Loucy (cell line): ENCODE data around the gene FSIP1.

Experiments used
- H2AFZ ChIP-seq: fragments of 200-600 bp; sonication (generic); 2 replicates; pipeline ENCODE4 v1.6.0; 2016; ENCODE audit warnings: antibody characterized with exemption, mild to moderate bottlenecking, low read length, moderate library complexity
- H3F3A ChIP-seq: fragments of 200-600 bp; 2 replicates; pipeline ENCODE4 v1.6.0; 2016; ENCODE audit warnings: antibody characterized with exemption, low read depth, mild to moderate bottlenecking
- H3K27me3 ChIP-seq: fragments of 200-600 bp; sonication (generic); 2 replicates; pipeline ENCODE4 v1.6.1; 2014; ENCODE audit warnings: low read length, mild to moderate bottlenecking; ENCODE audit not compliant: insufficient read depth, poor library complexity, severe bottlenecking
- H3K36me3 ChIP-seq: fragments of 200-600 bp; sonication (generic); 2 replicates; pipeline ENCODE4 v1.6.1; 2016; ENCODE audit warnings: low read length; ENCODE audit not compliant: insufficient read depth
- H3K4me1 ChIP-seq: fragments of 200-600 bp; sonication (generic); 2 replicates; pipeline ENCODE4 v1.5.1; 2014; ENCODE audit warnings: low read length, mild to moderate bottlenecking; ENCODE audit not compliant: insufficient read depth, poor library complexity, severe bottlenecking
- H3K4me2 ChIP-seq: fragments of 200-600 bp; sonication (generic); 2 replicates; pipeline ENCODE4 v1.6.0; 2014; ENCODE audit warnings: antibody characterized with exemption, low read length, low read depth, mild to moderate bottlenecking; ENCODE audit not compliant: poor library complexity, severe bottlenecking
- H3K4me3 ChIP-seq: fragments of 200-600 bp; sonication (generic); 2 replicates; pipeline ENCODE4 v1.5.1; 2014; ENCODE audit warnings: low read length, mild to moderate bottlenecking, mixed read lengths; ENCODE audit not compliant: poor library complexity, severe bottlenecking
- H3K79me2 ChIP-seq: fragments of 200-600 bp; sonication (generic); 2 replicates; pipeline ENCODE4 v1.6.1; 2014; ENCODE audit warnings: low read length; ENCODE audit not compliant: insufficient read depth
- H3K9ac ChIP-seq: fragments of 200-600 bp; sonication (generic); 2 replicates; pipeline ENCODE4 v1.6.0; 2014; ENCODE audit warnings: mild to moderate bottlenecking, low read depth, low read length, moderate library complexity; ENCODE audit not compliant: poor library complexity, severe bottlenecking
- H3K9me2 ChIP-seq: fragments of 200-600 bp; sonication (generic); replicated peaks from 2 replicates; pipeline ENCODE4 v1.6.1; 2016; ENCODE audit warnings: low read depth, low read length, mixed read lengths
- H3K9me3 ChIP-seq: fragments of 200-600 bp; sonication (generic); 2 replicates; pipeline ENCODE4 v1.6.1; 2014; ENCODE audit warnings: mild to moderate bottlenecking, antibody characterized with exemption, low read length, low read depth; ENCODE audit not compliant: insufficient read depth
- H4K20me1 ChIP-seq: fragments of 200-600 bp; sonication (generic); 2 replicates; pipeline ENCODE4 v1.6.0; 2014; ENCODE audit warnings: antibody characterized with exemption, low read length, mild to moderate bottlenecking; ENCODE audit not compliant: insufficient read depth, poor library complexity, severe bottlenecking
- EZH2phosphoT487 ChIP-seq: fragments of 200-600 bp; IDR thresholded peaks from 2 replicates; pipeline ENCODE4 v1.6.1; 2018; ENCODE audit warnings: antibody characterized with exemption, mild to moderate bottlenecking, moderate library complexity, borderline replicate concordance
- TF ChIP-seq, protein P1 (sequence below): fragments of 200-600 bp; sonication (generic); conservative IDR thresholded peaks from 2 replicates; pipeline ENCODE4 v1.5.1; 2014; ENCODE audit warnings: mild to moderate bottlenecking, antibody characterized with exemption, low read length

Gene FSIP1

GRCh38 chr15:39729500-39729899 lies 53.1 kb downstream of the FSIP1 start:
- H3K9me3 ChIP-seq = no peaks in the 10 kb centered on the region
- no peak overlapping the region for H3K4me2 ChIP-seq
- H3K9me2 ChIP-seq = no peaks in the 10 kb centered on the region
- no peak overlapping the region for H2AFZ ChIP-seq
- H3K4me3 ChIP-seq = no peak overlapping the region
- H3K27me3 ChIP-seq = no peaks in the 10 kb centered on the region
- H3K9ac ChIP-seq = no peak overlapping the region
- no peaks in the 10 kb centered on the region for H4K20me1 ChIP-seq
- no peaks in the 10 kb centered on the region for H3K79me2 ChIP-seq
- H3K36me3 ChIP-seq = no peaks in the 10 kb centered on the region
- TF ChIP-seq, protein P1, sequence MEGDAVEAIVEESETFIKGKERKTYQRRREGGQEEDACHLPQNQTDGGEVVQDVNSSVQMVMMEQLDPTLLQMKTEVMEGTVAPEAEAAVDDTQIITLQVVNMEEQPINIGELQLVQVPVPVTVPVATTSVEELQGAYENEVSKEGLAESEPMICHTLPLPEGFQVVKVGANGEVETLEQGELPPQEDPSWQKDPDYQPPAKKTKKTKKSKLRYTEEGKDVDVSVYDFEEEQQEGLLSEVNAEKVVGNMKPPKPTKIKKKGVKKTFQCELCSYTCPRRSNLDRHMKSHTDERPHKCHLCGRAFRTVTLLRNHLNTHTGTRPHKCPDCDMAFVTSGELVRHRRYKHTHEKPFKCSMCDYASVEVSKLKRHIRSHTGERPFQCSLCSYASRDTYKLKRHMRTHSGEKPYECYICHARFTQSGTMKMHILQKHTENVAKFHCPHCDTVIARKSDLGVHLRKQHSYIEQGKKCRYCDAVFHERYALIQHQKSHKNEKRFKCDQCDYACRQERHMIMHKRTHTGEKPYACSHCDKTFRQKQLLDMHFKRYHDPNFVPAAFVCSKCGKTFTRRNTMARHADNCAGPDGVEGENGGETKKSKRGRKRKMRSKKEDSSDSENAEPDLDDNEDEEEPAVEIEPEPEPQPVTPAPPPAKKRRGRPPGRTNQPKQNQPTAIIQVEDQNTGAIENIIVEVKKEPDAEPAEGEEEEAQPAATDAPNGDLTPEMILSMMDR = no peak
- no peak for TF ChIP-seq EZH2phosphoT487
- no peaks in the 10 kb centered on the region; the same call in 1 of the 2 replicates for H3F3A ChIP-seq
- H3K4me1 ChIP-seq = no peaks in the 10 kb centered on the region

DNA sequence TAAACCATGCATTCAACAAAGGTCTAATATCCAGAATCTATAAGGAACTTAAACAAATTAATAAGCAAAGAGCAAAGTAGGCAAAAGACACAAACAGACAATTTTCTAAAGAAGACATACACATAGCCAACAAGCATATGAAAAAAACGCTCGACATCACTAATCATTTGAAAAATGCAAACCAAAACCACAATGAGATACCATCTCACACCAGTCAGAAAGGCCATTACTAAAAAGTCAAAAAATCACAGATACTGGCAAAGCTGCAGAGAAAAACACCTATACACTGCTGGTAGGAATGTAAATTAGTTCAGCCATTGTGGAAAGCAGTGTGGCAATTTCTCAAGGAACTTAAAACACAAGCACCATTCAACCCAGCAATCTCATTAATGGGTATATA lies 53.8 kb downstream of the FSIP1 start:
- TF ChIP-seq, protein P1 = no peak
- no peak for TF ChIP-seq EZH2phosphoT487
- Histone ChIP-seq H4K20me1 (no peaks in the 10 kb centered on the region), H3K9ac (no peak overlapping the region), H3F3A (no peaks in the 10 kb centered on the region; the same call in 1 of the 2 replicates), H3K4me3 (no peak overlapping the region), H3K79me2 (no peaks in the 10 kb centered on the region), H3K4me2 (no peak overlapping the region), H3K9me2 (no peaks in the 10 kb centered on the region), H3K27me3 (no peaks in the 10 kb centered on the region), H3K9me3 (no peaks in the 10 kb centered on the region), H3K36me3 (no peaks in the 10 kb centered on the region), H3K4me1 (no peaks in the 10 kb centered on the region), H2AFZ (no peak overlapping the region)

DNA sequence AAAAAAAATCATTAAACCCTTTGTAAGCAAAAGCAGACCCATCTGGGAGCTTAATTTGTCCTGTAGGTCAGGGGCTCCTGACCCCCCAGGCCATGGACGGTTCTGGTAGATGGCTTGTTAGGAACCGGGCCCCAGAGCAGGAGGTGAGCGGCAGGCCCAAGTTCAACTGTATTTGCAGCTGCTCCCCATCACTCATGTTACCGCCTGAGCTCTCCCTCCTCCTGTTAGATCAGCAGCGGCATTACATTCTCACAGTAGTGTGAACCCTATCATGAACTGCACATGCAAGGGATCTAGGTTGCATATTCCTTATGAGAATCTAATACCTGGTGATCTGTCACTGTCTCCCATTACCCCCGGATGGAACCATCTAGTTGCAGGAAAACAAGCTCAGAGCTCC lies 60.7 kb downstream of the FSIP1 start:
- no peaks in the 10 kb centered on the region for H3K9me3 ChIP-seq
- H3K4me3 ChIP-seq = no peak overlapping the region
- no peak overlapping the region for H2AFZ ChIP-seq
- H3K36me3 ChIP-seq = no peaks in the 10 kb centered on the region
- H3K4me1 ChIP-seq = peaks cover 26% of the 10 kb centered on the region
- TF ChIP-seq, protein P1 = no peak
- H4K20me1 ChIP-seq = no peaks in the 10 kb centered on the region
- no peaks in the 10 kb centered on the region for H3K27me3 ChIP-seq
- H3K79me2 ChIP-seq = no peaks in the 10 kb centered on the region
- no peaks in the 10 kb centered on the region for H3K9me2 ChIP-seq
- H3K9ac ChIP-seq = no peak overlapping the region
- peak overlapping the region; percentile 39 for H3K4me2 ChIP-seq
- H3F3A ChIP-seq = peaks cover 14% of the 10 kb centered on the region
